ENCODE data around the gene PDLIM7.

Gene PDLIM7

GRCh38 chr5:177507596-177508220 is 10.3 kb upstream of the PDLIM7 start:
- DNase-seq (ENCODE audit: low read depth) = no peak

GRCh38 chr5:177507165-177507564 is 9.8 kb upstream of the PDLIM7 start:
- no peak for DNase-seq (ENCODE audit: low read depth)

DNA sequence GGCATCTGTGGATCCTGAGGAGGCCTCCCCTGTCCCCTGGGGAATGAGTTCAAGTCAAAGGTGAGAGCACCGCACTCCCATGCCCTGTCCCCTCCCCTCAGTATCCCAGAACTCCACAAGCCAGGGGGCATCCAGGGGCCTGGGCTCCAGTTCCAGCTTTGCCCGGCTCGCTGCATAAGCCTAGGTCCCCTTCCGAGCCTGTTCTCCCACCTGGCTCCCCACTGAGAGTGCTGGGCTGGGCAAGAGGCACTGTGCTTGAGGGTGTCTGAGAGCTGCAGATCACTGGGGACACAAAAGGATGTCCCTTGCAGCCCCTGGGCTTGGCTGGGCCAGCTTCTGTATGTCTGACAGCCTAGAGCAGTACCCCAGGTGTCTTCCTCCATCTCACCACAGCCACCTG is 7.7 kb upstream of the PDLIM7 start:
- no peak for DNase-seq (ENCODE audit: low read depth)

GRCh38 chr5:177504086-177505056 is 7.0 kb upstream of the PDLIM7 start:
- DNase-seq (ENCODE audit: low read depth) = no peak

DNA sequence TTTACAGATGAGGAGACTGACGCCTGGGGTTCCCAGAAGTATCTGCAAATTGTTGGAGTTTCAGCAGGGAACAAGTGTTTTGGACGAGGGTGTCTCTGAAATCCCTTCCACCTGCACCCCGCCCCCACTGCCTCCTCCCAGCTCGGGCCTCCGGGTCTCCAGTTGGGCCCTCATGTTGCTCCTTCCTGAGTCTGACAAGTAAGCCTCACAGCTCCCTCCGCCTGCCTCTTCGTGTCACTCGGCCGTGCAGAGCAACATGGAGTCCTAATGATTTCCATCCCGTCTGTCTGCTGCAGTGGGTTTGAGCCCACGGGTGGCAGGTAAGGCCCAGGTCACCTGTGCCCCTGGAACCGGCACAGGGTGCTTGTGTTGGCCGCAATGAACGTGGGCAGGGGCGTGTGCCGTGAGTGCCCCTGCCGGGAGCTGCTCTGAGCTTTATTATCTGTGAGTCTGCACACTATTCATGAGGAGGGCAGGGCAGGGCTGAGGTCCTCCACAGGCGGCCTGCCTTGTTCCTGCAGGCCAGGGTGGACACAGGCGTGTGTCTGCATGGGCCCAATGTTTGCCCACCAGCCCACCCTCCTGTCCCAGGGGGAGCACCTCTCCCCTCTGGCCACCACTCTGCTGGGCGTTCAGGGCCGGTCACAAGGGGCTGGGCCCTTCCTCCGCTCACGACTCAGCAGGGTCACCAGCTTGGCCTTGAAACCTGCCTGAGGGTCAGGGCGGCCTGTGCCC is 6.1 kb upstream of the PDLIM7 start:
- DNase-seq (ENCODE audit: low read depth) = no peak

GRCh38 chr5:177502886-177503285 is 5.5 kb upstream of the PDLIM7 start:
- no peak for DNase-seq (ENCODE audit: low read depth)

GRCh38 chr5:177501874-177502678 is 4.7 kb upstream of the PDLIM7 start:
- no peak for DNase-seq (ENCODE audit: low read depth)

- peak; percentile 74 for DNase-seq (ENCODE audit: low read depth)
Measured at GRCh38 chr5:177500685-177501522, 3.5 kb upstream of the PDLIM7 start.

GRCh38 chr5:177499842-177500241 is 2.4 kb upstream of the PDLIM7 start:
- no peak for DNase-seq (ENCODE audit: low read depth)

DNA sequence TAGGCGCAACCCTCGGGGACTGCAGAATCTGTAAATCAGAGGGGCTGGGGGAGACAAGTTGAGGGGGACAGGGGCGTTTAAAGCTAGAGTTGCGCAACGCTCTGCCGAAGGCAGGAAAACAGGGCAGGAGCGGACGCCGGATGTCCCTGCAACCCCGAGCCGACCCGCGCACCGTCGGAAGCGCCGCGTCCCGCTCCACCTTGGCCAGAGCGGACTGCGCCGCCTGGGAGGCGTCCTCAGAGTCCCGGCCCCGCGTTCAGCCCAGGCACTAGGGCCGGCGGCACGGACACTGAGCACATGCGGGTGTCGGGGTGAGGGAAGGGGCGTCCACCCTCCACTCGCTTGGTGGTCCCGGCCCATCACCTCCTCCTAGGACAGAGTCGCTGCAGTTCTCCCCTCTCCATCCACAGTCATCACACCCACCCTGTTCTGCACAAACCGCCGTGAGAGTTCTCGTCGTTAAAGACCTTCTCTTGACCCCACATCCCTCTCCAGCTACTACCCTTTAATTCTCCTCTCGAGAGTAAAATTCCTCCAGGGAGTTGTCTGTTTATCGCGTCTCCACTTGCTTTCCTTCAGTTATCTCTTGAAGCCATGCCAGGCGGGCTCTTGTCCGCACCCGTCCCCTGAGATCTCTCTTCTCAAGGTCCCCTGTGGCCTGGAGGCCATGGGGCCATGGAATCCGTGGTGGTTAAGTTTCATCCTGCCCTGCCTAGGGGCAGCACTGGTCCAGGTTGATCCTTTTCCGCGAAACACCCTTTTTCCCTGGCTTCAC is 796 bp upstream of the PDLIM7 start:
- no peak for DNase-seq (ENCODE audit: low read depth)

- DNase-seq (ENCODE audit: low read depth) = no peak
Measured at GRCh38 chr5:177496727-177497291, 595 bp downstream of the PDLIM7 start.

- DNase-seq (ENCODE audit: low read depth) = no peak
Measured at GRCh38 chr5:177496070-177496726, 1.2 kb downstream of the PDLIM7 start.

DNA sequence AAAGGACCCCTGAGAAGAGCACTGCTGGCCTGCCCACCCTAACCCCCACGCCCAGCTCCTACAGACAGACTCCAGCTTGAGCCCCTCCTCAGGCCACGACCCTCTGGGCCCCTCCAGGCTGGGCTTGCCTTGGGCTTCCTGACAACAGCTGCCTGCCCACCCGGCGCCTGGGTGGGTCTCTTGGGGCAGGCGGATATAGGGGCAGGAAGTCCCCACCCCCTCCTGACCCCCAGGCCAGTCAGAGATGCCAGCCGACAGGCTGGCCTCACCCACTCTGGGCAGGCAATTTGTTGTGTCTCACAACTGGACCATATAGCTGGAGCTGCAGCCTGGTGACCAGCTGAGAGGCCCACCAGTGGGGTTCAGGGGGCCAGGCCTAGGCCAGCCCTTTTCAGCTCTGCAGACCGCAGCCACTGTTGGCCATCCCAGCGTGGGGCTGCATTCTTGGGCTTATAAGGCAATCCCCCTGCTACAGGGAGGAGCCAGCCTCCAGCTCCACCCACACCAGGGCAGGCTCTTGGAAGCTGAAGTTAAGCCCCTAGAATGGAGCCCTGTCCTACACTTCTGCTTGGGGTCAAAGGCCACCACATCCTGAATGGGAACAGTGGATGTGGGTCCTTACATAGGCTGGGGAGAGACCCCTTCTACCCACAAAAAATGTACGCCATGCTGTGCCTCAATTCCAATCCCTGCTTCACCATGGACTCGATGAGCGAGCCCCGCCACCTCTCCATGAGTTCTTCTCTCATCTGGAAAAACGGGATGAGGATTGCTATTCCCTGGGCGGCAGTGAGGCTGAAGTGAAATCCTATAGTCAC is 2.0 kb downstream of the PDLIM7 start:
- no peak for DNase-seq (ENCODE audit: low read depth)

DNA sequence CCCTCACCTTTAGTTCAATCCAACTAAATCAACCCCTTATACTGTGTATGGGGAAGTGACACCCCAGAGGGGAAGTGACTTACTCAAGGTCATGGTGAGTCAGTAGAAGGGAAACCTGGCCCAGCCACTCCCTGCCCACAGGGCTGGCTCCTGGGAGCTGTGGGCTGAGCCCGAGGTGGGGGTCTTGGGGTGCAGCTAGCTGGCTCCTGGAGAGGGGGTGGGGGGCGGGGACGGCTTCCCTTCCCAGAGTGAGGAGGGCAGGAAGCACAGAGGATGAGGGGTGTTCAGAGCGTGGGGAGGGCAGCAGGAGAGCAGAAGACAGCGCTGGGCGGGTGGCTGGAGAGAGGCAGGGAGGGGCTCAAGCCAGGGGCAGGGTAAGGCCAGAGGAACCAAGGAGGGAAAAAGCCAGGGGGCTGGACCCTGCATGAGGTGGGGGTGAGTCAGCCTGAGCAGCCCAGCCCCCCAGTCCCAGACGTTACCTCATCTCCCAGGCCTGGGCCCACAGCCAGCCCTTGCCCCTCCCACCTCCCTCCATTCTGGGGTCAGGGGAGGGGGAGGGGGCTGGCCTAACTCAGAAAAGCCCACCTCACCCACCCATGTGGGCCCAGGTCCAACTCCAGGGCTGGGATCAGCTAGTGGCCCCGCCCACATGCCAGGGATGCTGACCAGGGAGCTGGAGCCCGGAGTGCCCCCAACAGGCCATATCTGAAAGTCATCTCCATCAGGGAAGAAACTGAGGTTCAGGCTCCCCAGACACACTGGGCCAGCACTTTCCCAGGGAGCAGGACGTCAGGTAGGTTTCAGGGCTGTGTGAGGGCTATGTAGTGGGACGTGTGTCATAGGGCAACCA is 2.8 kb downstream of the PDLIM7 start:
- no peak for DNase-seq (ENCODE audit: low read depth)

- DNase-seq (ENCODE audit: low read depth) = no peak
Measured at GRCh38 chr5:177493795-177494345, 3.5 kb downstream of the PDLIM7 start.

- DNase-seq (ENCODE audit: low read depth) = no peak
Measured at GRCh38 chr5:177492841-177493240, 4.6 kb downstream of the PDLIM7 start.

Data from stimulated activated CD4-positive, alpha-beta T cell treated with anti-CD3 and anti-CD28 coated beads, Interleukin-2, amount 100 ng/mL, for 4 hours (primary cell).